Right lobe of liver (tissue), 4 donors: Measurements from ENCODE around the gene SKAP2.

Experiments
- POLR2A ChIP-seq: fragments of 450-650 bp; IDR thresholded peaks from one replicate; pipeline ENCODE4 v1.6.1; 2017; ENCODE audit warnings: antibody characterized with exemption, mild to moderate bottlenecking
- TF ChIP-seq, protein P1 (sequence below), 4 donors: fragments of 200-600 bp in 3 of 4; fragments of 450-650 bp in 1 of 4; IDR thresholded peaks; one replicate each; pipeline versions ENCODE4 v1.5.1 to v1.8.0; 2016 to 2022; ENCODE audit warnings: antibody characterized with exemption in 4 of 4, mild to moderate bottlenecking in 2 of 4
- donor health status: DM: no; HTN: no; CAD: no.
- donor health status: DM: no; HTN: no; CAD: no.
- donor health status: DM: no; HTN: yes; CAD: no.

DNA sequence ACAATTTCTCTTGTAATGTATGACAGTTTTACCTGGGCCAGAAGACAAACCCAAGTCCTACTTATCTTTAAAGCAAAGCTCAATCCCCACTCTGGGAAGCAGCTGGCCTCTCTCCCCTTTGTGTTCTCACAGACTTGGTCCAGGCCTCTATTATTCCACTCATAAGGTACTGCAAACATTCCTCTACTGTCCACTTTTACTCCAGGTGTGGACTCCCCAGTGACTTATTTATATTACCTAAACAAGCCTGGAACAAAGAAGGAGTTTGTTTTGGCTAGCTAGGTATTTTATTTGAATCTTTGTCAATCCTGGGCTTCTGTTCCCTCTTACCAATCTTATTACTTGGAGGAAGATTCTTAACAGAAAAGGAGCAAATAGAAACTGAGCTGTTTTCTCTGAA is 163.5 kb downstream of the SKAP2 start:
- TF ChIP-seq, protein P1, sequence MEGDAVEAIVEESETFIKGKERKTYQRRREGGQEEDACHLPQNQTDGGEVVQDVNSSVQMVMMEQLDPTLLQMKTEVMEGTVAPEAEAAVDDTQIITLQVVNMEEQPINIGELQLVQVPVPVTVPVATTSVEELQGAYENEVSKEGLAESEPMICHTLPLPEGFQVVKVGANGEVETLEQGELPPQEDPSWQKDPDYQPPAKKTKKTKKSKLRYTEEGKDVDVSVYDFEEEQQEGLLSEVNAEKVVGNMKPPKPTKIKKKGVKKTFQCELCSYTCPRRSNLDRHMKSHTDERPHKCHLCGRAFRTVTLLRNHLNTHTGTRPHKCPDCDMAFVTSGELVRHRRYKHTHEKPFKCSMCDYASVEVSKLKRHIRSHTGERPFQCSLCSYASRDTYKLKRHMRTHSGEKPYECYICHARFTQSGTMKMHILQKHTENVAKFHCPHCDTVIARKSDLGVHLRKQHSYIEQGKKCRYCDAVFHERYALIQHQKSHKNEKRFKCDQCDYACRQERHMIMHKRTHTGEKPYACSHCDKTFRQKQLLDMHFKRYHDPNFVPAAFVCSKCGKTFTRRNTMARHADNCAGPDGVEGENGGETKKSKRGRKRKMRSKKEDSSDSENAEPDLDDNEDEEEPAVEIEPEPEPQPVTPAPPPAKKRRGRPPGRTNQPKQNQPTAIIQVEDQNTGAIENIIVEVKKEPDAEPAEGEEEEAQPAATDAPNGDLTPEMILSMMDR (IDR thresholded peaks at IDR 0.05): no peak
- no peak for TF ChIP-seq POLR2A
